Right lung (tissue), 5 donors: ENCODE results near the gene PELO. TPM values are rescaled to one million over a fixed set of nuclear protein-coding genes. Genes with fewer than 3 reads are reported as not detected.

Source experiments
- DNase-seq, 2 donors: peaks; one replicate each; pipeline ENCODE4 v3.0.0-alpha.2; 2013
- polyA plus RNA-seq, 5 donors: library from polyadenylated mRNA; unstranded; fragments of 120-200 nt; gene quantifications; one replicate each; pipeline versions ENCODE4 v1.2.1 to v1.2.3, GENCODE V29; 2013; ENCODE audit warnings: inconsistent platforms in 1 of 5, low replicate concordance in 1 of 5; ENCODE audit not compliant: insufficient read length in 5 of 5, insufficient read depth in 1 of 5

The PELO gene
- polyA plus RNA-seq, 5 donors, result 21.8 to 26.0 (median 23.5) TPM

DNA sequence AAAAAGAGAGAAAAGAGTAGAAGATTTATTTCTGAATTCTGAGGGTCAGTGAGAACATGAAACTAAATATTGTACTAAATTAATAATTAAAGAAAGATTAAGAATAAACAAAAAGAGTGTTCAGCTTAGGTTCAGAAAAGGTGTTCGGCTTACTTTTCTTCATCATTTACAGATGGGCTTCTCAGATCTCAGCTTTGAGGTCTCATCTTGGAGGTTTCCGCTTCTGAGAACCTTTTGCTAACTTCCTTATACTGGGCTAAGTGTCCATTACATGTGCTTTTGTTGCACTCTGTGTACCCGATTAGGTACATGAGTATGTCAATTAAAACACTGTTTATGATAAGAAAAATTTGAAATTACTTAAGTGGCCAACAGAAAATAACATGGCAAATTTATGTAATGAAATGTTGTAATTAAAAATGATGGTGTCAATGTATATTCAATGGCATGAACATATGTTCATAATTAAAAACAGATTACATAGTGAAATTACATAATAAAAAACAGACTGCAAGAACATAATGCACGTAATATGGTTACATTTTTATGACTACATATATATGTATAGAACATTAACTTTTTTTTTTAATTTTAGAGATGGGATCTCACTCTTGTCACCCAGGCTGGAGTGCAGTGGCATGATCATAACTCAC is 17.3 kb upstream of the PELO start:
- DNase-seq, result no peak

DNA sequence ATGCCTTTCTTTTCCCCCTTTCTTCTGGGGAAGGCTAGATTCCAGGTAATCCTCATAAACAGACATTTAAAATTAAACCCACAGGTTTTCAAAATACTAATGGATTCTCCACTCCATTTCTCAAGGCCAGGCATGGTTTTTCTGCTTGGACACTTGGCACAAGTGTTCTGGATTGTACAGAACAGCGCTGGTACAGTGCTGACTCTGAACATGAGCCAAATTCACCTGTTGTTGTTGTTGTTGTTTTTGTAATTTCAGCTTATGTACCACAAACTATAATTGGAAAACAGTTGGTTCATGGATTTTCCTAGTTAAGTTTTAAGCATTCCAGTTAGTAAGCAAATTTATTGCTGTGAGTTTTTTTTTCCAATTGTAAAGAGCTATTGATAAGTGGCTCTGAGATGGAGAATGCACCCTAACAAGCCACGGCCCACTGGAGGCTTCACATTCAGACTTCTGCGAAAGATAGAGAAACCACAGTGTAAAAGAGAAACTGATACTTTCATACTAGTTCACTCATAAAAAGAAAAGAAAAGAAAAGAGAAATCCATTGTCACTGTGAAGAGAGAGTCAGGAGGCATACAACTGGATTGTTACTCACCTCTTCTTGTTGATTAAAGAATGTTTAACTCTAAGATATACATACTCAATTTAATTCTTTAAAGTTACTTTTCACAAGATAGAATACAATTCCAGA is 16.2 kb upstream of the PELO start:
- DNase-seq, result no peak

DNA sequence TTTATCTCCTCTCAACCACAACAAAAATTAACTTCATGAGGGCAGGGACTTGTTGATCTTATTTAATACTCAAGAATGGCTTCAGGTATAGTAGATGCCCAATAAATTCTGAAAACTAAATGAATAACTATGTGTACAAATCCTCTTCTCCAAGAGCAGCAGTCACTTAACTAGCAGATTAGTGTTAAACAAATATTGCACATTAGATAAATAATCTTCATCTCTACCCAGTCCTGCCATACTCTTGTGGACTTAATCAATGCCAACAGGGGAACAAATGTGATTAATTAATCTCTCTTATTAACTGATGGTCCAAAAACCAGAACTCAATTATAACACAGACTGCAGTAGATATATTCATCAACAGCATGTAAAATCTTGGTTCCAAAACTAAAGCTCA is 15.0 kb upstream of the PELO start:
- DNase-seq, result no peak

DNA sequence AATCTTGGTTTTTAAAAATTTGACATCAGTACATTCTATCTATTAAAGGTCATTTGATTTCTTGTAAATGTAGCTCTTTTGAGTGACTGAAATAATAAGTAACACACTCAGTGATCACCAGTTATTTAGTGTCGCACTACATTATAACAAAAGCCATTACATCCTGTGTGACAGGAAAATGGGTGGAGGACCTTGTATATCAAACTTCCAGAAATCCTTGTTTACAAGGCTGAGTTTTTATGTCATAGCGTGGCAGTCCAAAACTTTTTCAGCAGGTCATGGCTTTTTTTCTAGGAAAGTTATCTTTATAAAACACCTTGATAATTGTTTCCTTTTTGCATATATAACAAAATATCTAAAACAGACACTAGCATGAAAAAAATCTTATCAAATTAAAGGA is 14.4 kb upstream of the PELO start:
- DNase-seq, result no peak

DNA sequence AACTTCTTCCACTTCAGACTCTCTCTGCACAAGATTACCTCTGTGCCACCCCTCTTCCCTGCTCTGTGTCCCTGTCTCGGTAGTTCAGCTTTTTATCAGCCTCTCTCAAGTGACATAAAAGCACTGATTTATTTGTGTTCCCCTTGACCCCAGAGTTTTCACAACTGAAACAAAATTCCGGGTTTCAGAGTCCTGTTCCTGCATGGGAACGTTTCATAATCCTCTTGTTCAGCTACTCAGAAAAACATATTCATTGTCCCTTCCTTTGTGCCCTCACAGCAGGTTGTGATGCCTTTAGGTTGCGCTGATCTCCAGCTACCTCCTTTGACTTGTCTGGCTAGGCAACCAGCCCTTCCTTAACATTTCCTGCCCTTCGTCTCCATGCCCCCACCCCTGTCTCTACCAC is 13.7 kb upstream of the PELO start:
- DNase-seq, result no peak

DNA sequence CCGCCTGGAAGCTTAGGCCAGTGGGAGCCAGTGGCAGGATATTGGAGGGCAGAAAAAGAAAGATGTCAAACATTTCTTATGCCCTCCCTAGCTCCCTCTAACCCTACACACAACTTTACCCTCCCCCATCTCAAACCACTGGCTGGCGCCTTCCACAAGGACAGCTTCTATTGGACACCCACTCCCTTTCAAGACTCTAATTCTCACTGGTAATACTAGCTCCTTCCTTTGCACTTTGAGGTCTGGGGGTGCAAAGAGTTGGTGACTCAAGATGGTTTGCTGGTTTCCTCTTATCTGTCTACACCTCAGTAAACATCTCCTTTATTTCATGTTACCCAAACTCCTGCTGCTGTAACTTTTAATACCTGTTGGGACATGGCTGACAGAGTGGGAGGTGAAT is 11.6 kb upstream of the PELO start:
- no peak for DNase-seq

DNA sequence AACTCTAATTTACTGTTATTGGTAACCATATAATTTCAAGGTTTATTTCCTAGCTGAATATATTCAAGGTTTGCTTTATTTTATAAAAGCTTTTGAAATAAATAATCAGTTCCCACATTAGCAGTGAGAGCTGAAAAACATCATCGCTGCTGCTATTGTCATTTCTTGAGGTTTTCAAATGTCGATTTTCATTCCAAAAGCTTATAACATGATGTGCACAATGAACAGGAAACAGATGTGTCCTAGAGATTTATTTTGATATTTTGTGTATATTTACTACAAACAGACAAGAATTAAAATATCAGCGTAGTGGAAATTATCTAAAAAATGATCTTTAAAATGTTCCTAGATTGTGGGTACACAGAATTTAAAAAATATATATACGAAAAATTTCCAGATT is 10.5 kb upstream of the PELO start:
- no peak for DNase-seq

DNA sequence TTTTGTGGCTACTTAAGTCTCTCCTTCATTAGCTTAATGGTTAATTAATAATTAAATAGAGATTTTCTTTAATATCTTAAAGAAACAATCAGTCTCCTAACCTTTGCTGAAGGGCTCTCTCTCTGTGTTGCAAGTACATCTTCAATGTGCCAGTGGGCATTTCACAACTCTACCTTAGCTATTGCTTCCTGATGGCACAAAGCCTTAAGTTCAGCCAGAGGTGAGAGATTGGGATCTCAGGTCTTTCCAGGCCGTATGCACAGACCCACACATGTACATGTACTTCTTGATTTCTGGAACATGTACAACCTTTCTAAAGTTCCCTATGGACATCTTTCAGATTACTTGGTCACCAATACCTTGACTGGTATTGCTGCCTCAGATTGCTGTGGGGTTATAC is 8.9 kb upstream of the PELO start:
- no peak for DNase-seq

DNA sequence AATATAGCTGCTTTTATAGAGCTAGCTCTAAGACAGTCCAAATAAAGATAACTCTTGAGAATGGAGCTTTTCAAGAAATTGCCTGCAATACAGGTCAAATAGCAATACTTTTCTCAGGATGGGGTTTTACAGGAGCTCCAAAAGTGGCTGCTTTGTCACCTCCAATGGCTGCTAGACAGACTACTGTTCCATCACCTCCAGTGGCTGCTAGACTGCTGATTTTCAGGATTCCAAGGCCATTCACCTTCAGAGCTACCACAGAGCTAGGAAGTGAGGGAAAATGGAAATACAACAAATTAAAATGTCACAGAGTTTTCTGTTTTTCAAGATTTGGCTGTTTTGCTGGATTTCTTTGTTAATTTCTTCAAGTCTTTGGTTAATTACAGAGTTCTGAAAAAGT is 8.5 kb upstream of the PELO start:
- no peak for DNase-seq

DNA sequence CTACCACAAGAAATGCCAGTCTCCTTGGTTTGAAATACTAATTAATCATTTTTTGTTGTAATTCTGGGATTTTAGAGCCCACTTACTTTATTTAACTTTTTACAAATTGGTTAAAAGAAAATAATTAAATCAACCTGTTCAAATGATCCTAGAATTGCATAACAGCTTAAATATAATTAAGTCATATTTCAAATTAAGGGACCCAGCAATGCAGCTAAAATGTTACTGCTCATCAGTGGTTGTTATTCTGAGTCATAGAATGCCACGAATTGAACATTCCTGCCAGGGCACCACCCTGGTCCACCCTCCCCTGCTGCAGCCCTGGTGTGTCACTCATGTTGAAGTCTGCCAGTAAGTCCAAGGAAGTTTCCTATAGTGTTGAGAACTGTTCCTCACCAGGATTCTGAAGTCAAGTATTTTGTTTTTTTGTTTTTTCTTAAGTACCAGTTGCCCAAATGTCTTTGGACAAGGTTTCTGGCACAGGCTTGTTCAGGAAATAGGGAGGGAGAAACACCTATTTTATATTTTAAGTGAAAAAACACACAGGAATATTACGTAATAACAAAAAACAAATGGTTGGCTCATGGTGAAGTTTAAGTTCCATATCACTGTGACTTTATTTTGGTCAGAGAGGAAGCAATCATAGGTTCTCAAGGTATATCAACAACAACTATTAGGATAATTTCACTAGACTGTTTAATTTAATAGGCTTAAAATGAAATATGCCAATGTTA is 4.3 kb upstream of the PELO start:
- DNase-seq, result no peak

DNA sequence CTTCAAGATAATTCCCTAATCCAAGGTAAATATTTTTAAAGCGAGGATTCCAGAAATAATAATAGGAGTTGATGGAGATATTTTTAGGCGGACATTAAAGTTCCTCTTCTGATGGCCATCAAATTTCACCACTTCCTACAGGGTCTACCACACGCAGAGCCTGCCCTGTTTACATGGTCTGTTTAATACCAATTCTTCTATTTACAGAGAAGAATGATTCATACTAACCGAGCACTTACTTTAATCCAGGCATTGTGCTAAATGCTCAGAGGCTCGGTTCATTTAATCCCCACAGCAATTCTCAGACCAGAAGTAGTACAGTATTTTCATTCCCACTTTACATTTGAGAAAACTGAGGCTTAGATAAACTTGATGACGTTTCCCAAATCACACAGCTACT is 3.0 kb upstream of the PELO start:
- no peak for DNase-seq

DNA sequence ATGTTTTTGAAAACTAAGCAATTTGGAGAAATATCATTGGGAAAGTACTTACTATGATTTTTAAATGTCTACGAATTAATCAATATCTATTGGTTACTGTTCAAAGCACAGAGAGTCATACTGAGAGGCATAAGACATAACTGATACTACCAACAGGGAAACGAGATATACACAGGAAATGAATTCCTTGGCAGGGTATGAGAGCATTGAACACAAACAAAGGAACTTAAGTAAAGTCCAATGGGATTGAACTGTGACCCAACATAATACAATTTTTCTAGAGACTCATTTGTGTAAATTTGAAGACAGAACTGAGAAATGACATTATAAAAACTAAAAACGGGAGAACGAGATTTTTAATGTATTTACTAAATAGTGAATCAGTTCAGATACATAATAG is 1.3 kb upstream of the PELO start:
- no peak for DNase-seq

DNA sequence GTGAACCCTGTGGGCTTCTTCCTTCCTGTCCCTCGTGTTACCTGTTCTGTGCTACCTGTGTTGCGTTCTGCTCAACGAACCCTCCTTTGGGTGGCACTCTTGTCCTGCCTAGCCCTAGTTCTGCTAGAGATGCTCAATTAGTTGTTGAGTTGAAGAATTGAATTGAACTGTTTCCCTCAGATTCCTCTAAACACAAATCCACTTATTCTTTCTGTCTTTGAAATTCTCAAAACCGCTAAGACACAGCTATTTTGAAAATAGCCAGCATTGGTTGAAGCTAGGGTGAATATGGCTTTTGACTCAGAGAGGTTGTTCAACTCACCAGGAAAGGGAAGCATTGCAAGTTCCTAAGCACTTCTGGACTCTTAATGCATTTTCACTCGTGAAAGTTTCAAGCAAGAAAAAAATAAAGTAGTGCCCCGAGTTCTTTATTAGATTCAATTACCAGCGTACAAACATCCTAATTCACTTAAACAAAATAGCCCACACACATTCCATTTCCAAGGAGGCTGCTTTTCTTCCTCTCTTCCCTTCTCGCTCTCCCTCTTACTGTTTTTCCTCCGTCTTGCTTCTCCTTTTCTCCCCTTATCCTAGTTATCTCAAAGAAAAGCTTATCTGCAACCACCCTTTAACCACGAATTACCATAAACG is 642 bp upstream of the PELO start:
- no peak for DNase-seq

DNA sequence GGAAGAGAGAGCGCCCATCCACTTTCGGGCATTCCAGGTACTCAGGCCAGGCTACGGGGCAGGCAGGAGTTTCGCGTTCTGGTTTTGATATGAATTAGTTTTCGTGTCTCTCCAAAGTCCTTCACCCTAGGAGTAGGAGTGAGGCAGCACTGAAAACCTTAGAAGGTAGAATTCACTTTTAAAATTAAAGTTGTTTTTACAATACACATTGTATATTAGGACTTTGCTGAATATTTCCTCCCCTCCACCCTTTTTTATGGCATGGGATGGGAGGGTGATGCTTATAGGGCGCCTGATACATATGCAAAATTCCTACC is 747 bp downstream of the PELO start:
- no peak for DNase-seq

DNA sequence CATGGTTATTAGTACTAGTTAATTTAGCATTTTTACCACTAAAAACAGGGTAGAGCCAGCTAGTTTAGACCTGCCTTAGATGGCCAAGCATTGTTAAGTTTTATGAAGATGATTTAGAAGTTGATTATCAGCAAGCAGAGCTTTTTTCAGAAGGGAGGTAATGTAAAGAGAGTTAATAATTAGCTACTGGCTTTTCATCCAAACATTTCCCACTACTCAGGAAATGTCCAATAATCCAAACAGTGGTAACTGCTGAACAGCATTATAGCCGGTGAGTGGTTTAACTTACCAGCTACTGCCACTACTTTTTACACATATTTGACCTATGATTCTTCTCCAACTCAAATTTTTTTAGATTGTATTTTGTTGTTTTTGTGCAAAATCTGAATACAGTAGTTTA is 1.7 kb downstream of the PELO start:
- no peak for DNase-seq

DNA sequence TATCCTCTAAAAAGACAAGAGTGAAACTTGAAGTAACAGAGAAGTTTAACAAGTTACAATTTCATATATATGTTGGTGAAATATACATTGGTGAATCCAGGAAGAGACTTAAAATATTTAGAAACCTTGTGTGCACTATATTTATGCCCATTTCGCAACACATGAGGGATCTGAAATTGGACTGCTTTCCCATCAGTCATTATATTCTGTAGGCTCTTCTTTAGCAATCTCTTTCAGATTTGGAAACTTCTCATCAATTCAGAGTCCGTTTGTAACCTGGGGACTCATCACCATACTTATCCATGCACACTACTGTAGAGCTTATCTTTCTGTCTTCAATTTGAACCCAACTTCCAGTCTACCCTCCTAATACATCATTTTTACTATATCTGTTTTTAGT is 2.1 kb downstream of the PELO start:
- no peak for DNase-seq

DNA sequence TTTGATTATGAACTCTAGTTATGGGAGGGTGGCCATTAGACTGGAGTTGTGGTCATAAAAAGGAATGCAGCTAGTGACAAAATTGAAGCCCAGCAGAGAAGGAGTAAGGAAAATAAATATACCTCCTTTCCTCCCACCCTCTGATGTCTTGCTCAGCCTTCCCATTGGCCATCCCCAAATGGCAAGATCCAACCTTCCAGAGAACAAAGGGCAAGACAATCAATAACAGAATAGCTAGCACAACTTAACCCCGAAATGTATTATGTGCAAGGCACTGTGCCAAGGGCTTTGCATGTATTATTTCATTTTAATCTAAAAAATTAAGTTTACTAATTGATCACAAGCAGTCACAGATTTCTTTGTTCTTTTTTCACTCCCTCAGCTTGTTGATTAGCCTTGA is 3.6 kb downstream of the PELO start:
- DNase-seq, result no peak

DNA sequence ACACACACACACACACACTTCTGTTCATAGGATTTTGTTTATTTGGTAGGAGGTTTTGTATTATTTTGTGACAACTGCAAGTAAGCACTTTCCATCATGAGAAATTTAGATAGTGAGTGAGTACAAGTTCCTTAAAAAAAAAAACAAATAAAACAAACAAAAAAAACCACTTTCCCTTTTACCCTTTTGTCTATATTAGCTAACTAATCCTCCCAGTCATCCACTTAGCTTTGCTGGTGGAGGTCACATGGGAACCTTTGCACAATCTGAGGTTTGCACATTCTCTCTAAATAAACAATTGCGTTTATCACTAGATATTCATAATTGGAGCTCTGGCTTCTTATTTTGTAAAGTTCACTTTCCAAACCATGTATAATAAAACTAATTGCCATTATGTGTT is 6.8 kb downstream of the PELO start:
- DNase-seq, result no peak

DNA sequence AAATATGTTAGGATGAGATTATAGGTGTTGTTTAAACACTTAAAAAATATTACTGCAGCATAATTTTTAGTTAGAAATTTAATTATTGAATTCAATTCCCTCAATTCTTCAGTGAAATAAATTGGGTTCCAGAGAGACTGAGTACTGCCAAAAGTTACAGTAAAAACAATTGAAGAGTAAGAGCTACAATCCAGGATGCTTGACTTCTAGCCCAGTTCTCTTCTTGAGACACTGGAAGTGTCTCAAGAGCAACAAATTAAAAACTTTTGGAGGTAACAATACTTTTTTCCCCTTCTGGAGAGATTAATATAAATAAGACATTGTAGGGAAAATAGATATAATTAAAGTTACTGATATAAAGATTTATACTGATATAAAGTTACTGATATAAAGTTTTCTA is 8.3 kb downstream of the PELO start:
- DNase-seq, result no peak

DNA sequence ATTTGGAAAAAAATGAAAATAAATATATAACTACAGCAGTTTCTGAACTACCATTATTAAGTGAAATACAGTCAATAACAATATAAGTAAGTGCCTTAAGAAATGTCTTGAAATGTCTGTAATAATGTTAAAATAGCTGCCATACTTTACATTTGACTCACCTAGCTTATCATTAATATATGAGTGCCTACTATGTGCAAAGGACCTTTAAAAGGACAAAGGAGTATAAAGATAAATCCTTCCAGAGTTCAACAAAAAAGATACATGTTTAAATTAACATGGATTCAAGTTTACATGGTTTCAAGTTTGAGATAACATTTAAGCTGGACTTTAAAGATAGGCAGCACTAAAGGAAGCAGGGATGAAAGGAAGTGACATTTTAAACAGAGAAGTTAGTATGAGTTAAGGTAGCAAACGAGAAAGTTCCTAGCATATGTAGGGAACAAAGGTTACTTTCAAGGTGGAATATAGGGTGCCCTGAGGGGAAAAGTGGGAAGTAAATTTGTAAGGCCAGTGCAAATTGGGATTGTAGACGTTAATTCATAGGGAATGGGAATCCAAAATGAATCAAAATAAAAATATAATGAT is 8.9 kb downstream of the PELO start:
- no peak for DNase-seq

DNA sequence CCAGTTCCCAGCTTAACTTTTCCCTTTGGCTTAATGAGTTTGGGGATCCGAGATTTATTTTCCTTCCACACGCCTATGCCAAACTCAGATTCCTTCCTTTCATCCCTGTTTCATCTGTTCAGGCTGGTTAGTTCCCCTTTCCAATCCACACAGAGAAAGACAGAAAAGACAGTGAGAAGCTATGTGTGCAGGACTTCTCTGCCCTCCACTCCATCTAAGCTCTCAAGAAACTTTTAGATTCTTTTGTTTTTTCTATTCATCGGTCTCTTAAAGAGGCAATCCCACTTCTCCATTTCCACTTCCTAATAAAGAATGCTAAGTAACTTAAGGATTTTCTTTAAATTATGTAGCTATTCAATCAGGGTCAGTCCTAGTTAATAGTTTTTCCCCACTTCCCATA is 11.2 kb downstream of the PELO start:
- DNase-seq, result no peak

DNA sequence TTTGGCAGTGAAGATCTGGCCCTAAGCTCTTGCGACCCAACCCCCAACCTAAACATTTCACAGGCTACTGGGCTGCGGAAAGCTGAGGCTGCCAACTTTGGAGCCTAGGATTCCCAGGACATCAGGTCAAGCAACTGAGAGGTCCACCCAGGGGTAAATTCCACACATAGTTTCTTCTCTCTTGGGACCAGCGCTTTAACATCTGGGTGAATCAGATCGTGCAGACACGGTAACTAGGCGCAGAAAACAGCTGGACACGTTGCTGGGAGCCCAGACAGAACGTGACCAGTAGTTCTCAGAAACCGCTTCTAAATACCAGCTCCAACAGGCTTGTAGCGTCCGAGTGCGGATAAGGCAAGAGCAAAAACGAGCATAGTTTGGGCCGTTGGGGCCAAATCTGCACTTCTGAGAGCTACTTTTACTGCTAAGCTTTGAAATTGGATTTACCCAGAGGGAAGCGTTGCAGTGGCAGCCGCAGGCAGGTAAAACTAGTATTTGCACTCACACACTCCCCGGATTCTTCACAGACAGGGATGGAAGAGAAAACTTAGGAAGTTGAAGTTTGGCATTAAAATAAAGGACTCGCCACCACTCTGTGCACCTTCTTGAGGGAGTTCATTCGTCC is 11.8 kb downstream of the PELO start:
- peak; percentile 67 to 72 for DNase-seq
